ENCODE measurements around the gene EFNA2. TPM values are rescaled to one million over a fixed set of nuclear protein-coding genes. Genes with fewer than 3 reads are reported as not detected.

EFNA2 gene
- polyA plus RNA-seq, 1 of the 3 experiments (the other 2 are of a cell fraction): 1.1 TPM

GRCh38 chr19:1265615-1266128 lies 20.0 kb upstream of the EFNA2 start:
- peak overlapping the region; percentile 58 to 64 for H3K4me3 ChIP-seq (ENCODE audit: low read depth in 2 of 2, low read length in 1 of 2)
- peaks cover 30% of the 10 kb centered on the region for H3K79me2 ChIP-seq (ENCODE audit: insufficient read depth)
- no peak for DNase-seq
- H3K9me2 ChIP-seq: no peaks in the 10 kb centered on the region
- H3K9me3 ChIP-seq: no peaks in the 10 kb centered on the region
- H3K36me3 ChIP-seq (replicated peaks in 1 of 2; ENCODE audit: control insufficient read depth in 1 of 2, insufficient read depth in 2 of 2, low read length in 1 of 2): peaks cover under 1 to 7% of the 10 kb centered on the region in 2 experiments
- POLR2A ChIA-PET: interaction anchor here (1.3 to 2.1 kb wide), 8 partner anchors 10 to 178 kb away, joined by 3 to 32 read pairs (median 8); partner anchors contain the start of genes ATP5F1D and FAM174C
- peak overlapping the region; percentile 63 for H3K9ac ChIP-seq
- no peak overlapping the region for H2AFZ ChIP-seq (ENCODE audit: low read depth)
- TF ChIP-seq PBX3 (IDR thresholded peaks at IDR 0.05) (peak; percentile 5; the same call in 1 of the 2 replicates), EZH2phosphoT487 (IDR thresholded peaks at IDR 0.05; ENCODE audit: borderline replicate concordance, low read depth) (no peak), MAX (IDR thresholded peaks at IDR 0.05; ENCODE audit: low read depth) (no peak; the same call in 1 of the 2 replicates)
- H3F3A ChIP-seq (replicated peaks; ENCODE audit: insufficient read depth): peaks cover 23% of the 10 kb centered on the region
- CTCF ChIA-PET: interaction anchor here (1.2 to 18.6 kb wide), 9 partner anchors 11 to 344 kb away, joined by 3 to 594 read pairs (median 7); partner anchors contain the start of genes ATP5F1D and MIDN
- H4K20me1 ChIP-seq (ENCODE audit: insufficient read depth): peaks cover 11% of the 10 kb centered on the region
- peaks cover 43 to 62% of the 10 kb centered on the region in 2 experiments; a peak in 3 of 4 replicates for H3K4me1 ChIP-seq (ENCODE audit: control insufficient read depth in 1 of 2, insufficient read depth in 2 of 2, low read depth in 1 of 2, low read length in 1 of 2)
- 20% methylated on average over 6 of the region's 28 CpGs for WGBS (ENCODE audit: low lambda C conversion rate)
- no peaks in the 10 kb centered on the region for H3K27me3 ChIP-seq (ENCODE audit: insufficient read depth)
- peak overlapping the region; percentile 91 for H3K4me2 ChIP-seq
- peak overlapping the region; percentile 78 to 87 for H3K27ac ChIP-seq (ENCODE audit: low read depth in 2 of 2, low read length in 1 of 2)

- 25% methylated on average over 15 of the region's 84 CpGs for WGBS (ENCODE audit: low lambda C conversion rate)
- Histone ChIP-seq H3F3A (replicated peaks; ENCODE audit: insufficient read depth) (peaks cover 30% of the 10 kb centered on the region), H3K27ac (ENCODE audit: low read depth in 2 of 2, low read length in 1 of 2) (peak overlapping the region; percentile 78 to 87), H3K27me3 (ENCODE audit: insufficient read depth) (no peaks in the 10 kb centered on the region), H2AFZ (ENCODE audit: low read depth) (no peak overlapping the region), H3K9ac (peak overlapping the region; percentile 63), H3K79me2 (ENCODE audit: insufficient read depth) (peaks cover 34% of the 10 kb centered on the region), H3K4me3 (ENCODE audit: low read depth in 2 of 2, low read length in 1 of 2) (peak overlapping the region; percentile 58 to 64), H3K4me2 (peak overlapping the region; percentile 91), H3K9me2 (no peaks in the 10 kb centered on the region), H4K20me1 (ENCODE audit: insufficient read depth) (peaks cover 18% of the 10 kb centered on the region), H3K36me3 (replicated peaks in 1 of 2; ENCODE audit: control insufficient read depth in 1 of 2, insufficient read depth in 2 of 2, low read length in 1 of 2) (peaks cover 7 to 14% of the 10 kb centered on the region in 2 experiments), H3K4me1 (ENCODE audit: control insufficient read depth in 1 of 2, insufficient read depth in 2 of 2, low read depth in 1 of 2, low read length in 1 of 2) (peaks cover 47 to 67% of the 10 kb centered on the region in 2 experiments; a peak in 3 of 4 replicates), H3K9me3 (no peaks in the 10 kb centered on the region)
- ChIA-PET POLR2A (interaction anchor here (0.7 to 2.1 kb wide), 10 partner anchors 9 to 179 kb away, joined by 3 to 32 read pairs (median 6); partner anchors contain the start of genes ATP5F1D and FAM174C), CTCF (interaction anchor here (0.6 to 18.6 kb wide), 35 partner anchors 11 to 345 kb away, joined by 3 to 594 read pairs (median 5); partner anchors contain the start of genes ABCA7, ATP5F1D, EFNA2 and MIDN)
- DNase-seq: peak; percentile 93
- no peak for TF ChIP-seq RAD21 (IDR thresholded peaks at IDR 0.05; ENCODE audit: low read length)
- TF ChIP-seq FOXJ3 (CRISPR knock-in tag; IDR thresholded peaks at IDR 0.05): no peak
- no peak for TF ChIP-seq SMC3 (IDR thresholded peaks at IDR 0.05; ENCODE audit: low read depth, low read length)
- TF ChIP-seq ELF1 (IDR thresholded peaks at IDR 0.05): no peak
- no peak for TF ChIP-seq GATA2 (CRISPR knock-in tag; IDR thresholded peaks at IDR 0.05)
- TF ChIP-seq RCOR1 (IDR thresholded peaks at IDR 0.05; ENCODE audit: low read length): 0 out of 2 replicates have a peak, but pooled peaks have one; percentile 48
- TF ChIP-seq JUND (IDR thresholded peaks at IDR 0.05): no peak
- no peak for TF ChIP-seq FOXM1 (IDR thresholded peaks at IDR 0.05; ENCODE audit: low read depth)
- no peak for TF ChIP-seq TAF1 (IDR thresholded peaks at IDR 0.05; ENCODE audit: borderline replicate concordance, low read depth, low read length)
- TF ChIP-seq TCF12 (IDR thresholded peaks at IDR 0.05): peak; percentile 54
- TF ChIP-seq MAX (IDR thresholded peaks at IDR 0.05; ENCODE audit: low read depth): peak; percentile 21
- TF ChIP-seq PBX3 (IDR thresholded peaks at IDR 0.05): no peak; the same call in 1 of the 2 replicates
- no peak for TF ChIP-seq MEF2A (IDR thresholded peaks at IDR 0.05; ENCODE audit: borderline replicate concordance, low read depth)
- no peak; the same call in 1 of the 2 replicates for TF ChIP-seq TEAD4 (IDR thresholded peaks at IDR 0.05; ENCODE audit: borderline replicate concordance, insufficient read depth)
- TF ChIP-seq SIN3A (IDR thresholded peaks at IDR 0.05; ENCODE audit: borderline replicate concordance, low read depth, low read length): no peak
- no peak for TF ChIP-seq RXRA (IDR thresholded peaks at IDR 0.05; ENCODE audit: borderline replicate concordance, low read depth)
- TF ChIP-seq MXI1 (IDR thresholded peaks at IDR 0.05; ENCODE audit: low read depth, low read length): peak; percentile 31; the same call in 1 of the 2 replicates
- no peak for TF ChIP-seq CTCF (IDR thresholded peaks at IDR 0.05)
Observed at GRCh38 chr19:1266129-1266915, 19.4 kb upstream of the EFNA2 start.

All from SK-N-SH (cell line).